WTC11 (cell line): ENCODE data around the gene ABR.

Experiments
- ARID4B ChIP-seq: sonication (generic); formaldehyde crosslinking; IDR thresholded peaks from 2 replicates; pipeline ENCODE4 v1.8.0; 2023; ENCODE audit warnings: missing genetic modification reagents, mild to moderate bottlenecking, borderline replicate concordance
- CTCF ChIP-seq: fragments of 200-600 bp; IDR thresholded peaks from 2 replicates; pipeline ENCODE4 v1.8.0; 2022; ENCODE audit warnings: antibody characterized with exemption
- ESRRA ChIP-seq: sonication (generic); formaldehyde crosslinking; IDR thresholded peaks from 2 replicates; pipeline ENCODE4 v1.8.1; 2022; ENCODE audit warnings: mild to moderate bottlenecking, missing genetic modification reagents, borderline replicate concordance
- IRF2 ChIP-seq: sonication (generic); formaldehyde crosslinking; IDR thresholded peaks from 2 replicates; pipeline ENCODE4 v1.8.0; 2022; ENCODE audit warnings: low read depth, missing genetic modification reagents, borderline replicate concordance

GRCh38 chr17:1047879-1048470, 131.8 kb downstream of the ABR start:
- TF ChIP-seq CTCF (no peak), ESRRA (no peak), IRF2 (CRISPR knock-in tag) (no peak), ARID4B (CRISPR knock-in tag) (no peak)
